Astrocyte (in vitro differentiated cells and primary cell): ENCODE results near the gene BICRA. TPM values are rescaled to one million over a fixed set of nuclear protein-coding genes. Genes with fewer than 3 reads are reported as not detected.
A peak's percentile ranks its signal among the peaks of the same experiment; 100 is the strongest.

Source experiments
- DNase-seq: peaks from one replicate; pipeline ENCODE4 v3.0.0-alpha.2; 2010; ENCODE audit warnings: low read depth
- FAIRE-seq: peaks from 2 replicates; lab custom pipeline; 2011; peaks lifted over from hg19 to GRCh38; lab: Jason Lieb, UNC
- H2AFZ ChIP-seq: 2 replicates; pipeline ENCODE4 v1.6.0; 2012; ENCODE audit warnings: low read depth, low read length, inconsistent platforms
- H3K27ac ChIP-seq: 2 replicates; pipeline ENCODE4 v1.5.1; 2011; ENCODE audit warnings: low read depth, low read length, inconsistent platforms
- H3K27me3 ChIP-seq: 2 replicates; pipeline ENCODE4 v1.6.0; 2011; ENCODE audit warnings: low read length, inconsistent platforms; ENCODE audit not compliant: insufficient read depth
- H3K36me3 ChIP-seq: 2 replicates; pipeline ENCODE4 v1.5.1; 2011; ENCODE audit warnings: low read length, inconsistent platforms; ENCODE audit not compliant: insufficient read depth
- H3K4me1 ChIP-seq: 2 replicates; pipeline ENCODE4 v1.5.1; 2011; ENCODE audit warnings: low read length, inconsistent platforms; ENCODE audit not compliant: insufficient read depth
- H3K4me2 ChIP-seq: 2 replicates; pipeline ENCODE4 v1.6.0; 2012; ENCODE audit warnings: low read length, inconsistent platforms
- H3K4me3 ChIP-seq: 2 replicates; pipeline ENCODE4 v1.5.1; 2011; ENCODE audit warnings: low read depth, mild to moderate bottlenecking, low read length, inconsistent platforms; ENCODE audit not compliant: insufficient read depth
- H3K79me2 ChIP-seq: 2 replicates; pipeline ENCODE4 v1.6.0; 2012; ENCODE audit warnings: mild to moderate bottlenecking, low read length, inconsistent platforms; ENCODE audit not compliant: insufficient read depth
- H3K9ac ChIP-seq: 2 replicates; pipeline ENCODE4 v1.6.0; 2012; ENCODE audit warnings: mild to moderate bottlenecking, low read length, inconsistent platforms
- H3K9me3 ChIP-seq: 2 replicates; pipeline ENCODE4 v1.5.1; 2012; ENCODE audit warnings: low read depth, mild to moderate bottlenecking, low read length, inconsistent platforms; ENCODE audit not compliant: insufficient read depth
- H4K20me1 ChIP-seq: 2 replicates; pipeline ENCODE4 v1.6.0; 2012; ENCODE audit warnings: low read length, inconsistent platforms; ENCODE audit not compliant: insufficient read depth
- H3K27ac Mint-ChIP-seq: one replicate; pipeline ENCODE4 v1.8.0; 2021; ENCODE audit warnings: mild to moderate bottlenecking, mixed read lengths; ENCODE audit not compliant: unreplicated experiment
- H3K27me3 Mint-ChIP-seq: one replicate; pipeline ENCODE4 v1.8.0; 2021; ENCODE audit warnings: low read depth, mixed read lengths; ENCODE audit not compliant: unreplicated experiment
- H3K36me3 Mint-ChIP-seq: one replicate; pipeline ENCODE4 v1.8.0; 2021; ENCODE audit warnings: low read depth, mixed read lengths; ENCODE audit not compliant: unreplicated experiment
- H3K4me1 Mint-ChIP-seq: one replicate; pipeline ENCODE4 v1.8.0; 2021; ENCODE audit warnings: low read depth, mixed read lengths; ENCODE audit not compliant: unreplicated experiment
- H3K4me3 Mint-ChIP-seq: one replicate; pipeline ENCODE4 v1.8.0; 2021; ENCODE audit warnings: mild to moderate bottlenecking, moderate library complexity, mixed read lengths; ENCODE audit not compliant: unreplicated experiment
- H3K9me3 Mint-ChIP-seq: one replicate; pipeline ENCODE4 v1.8.0; 2021; ENCODE audit warnings: mild to moderate bottlenecking, mixed read lengths; ENCODE audit not compliant: unreplicated experiment
- CTCF ChIP-seq: IDR thresholded peaks from 2 replicates; pipeline ENCODE4 v1.5.1; 2011; ENCODE audit warnings: low read depth, mild to moderate bottlenecking, inconsistent platforms, low read length, moderate library complexity; ENCODE audit not compliant: insufficient read depth
- EZH2 ChIP-seq: IDR thresholded peaks from 2 replicates; pipeline ENCODE4 v1.6.1; 2012; ENCODE audit warnings: mild to moderate bottlenecking, low read length, inconsistent platforms; ENCODE audit not compliant: insufficient read depth
- total RNA-seq: library from RNA; stranded (reverse); gene quantifications from 2 replicates; pipeline ENCODE4 v1.2.1, GENCODE V29; 2021

BICRA gene
- total RNA-seq, 1 donor from 2014 or later = 20.7 TPM

- no peaks in the 10 kb centered on the region for H3K27me3 ChIP-seq
- TF ChIP-seq CTCF = no peak
- TF ChIP-seq EZH2 = no peak
- Mint-ChIP-seq H3K9me3 (no peaks in the 10 kb centered on the region), H3K4me3 (no peak overlapping the region), H3K36me3 (peaks cover 10% of the 10 kb centered on the region), H3K27me3 (peaks cover 2% of the 10 kb centered on the region), H3K27ac (peak overlapping the region; percentile 53), H3K4me1 (no peaks in the 10 kb centered on the region)
- no peaks in the 10 kb centered on the region for H3K9me3 ChIP-seq
- H3K4me1 ChIP-seq = peaks cover 11% of the 10 kb centered on the region
- H3K4me3 ChIP-seq = no peak overlapping the region
- peaks cover 41% of the 10 kb centered on the region for H4K20me1 ChIP-seq
- no peak overlapping the region for H3K9ac ChIP-seq
- peaks cover 9% of the 10 kb centered on the region for H3K36me3 ChIP-seq
- no peak overlapping the region for H3K4me2 ChIP-seq
- DNase-seq (no peak), FAIRE-seq (no peak)
- H2AFZ ChIP-seq = no peak overlapping the region
- H3K27ac ChIP-seq = no peak overlapping the region
- H3K79me2 ChIP-seq = no peaks in the 10 kb centered on the region
Measured at GRCh38 chr19:47702671-47703070, 93.7 kb downstream of the BICRA start.

- H2AFZ ChIP-seq = no peak overlapping the region
- no peak overlapping the region for H3K4me3 Mint-ChIP-seq
- peaks cover 9% of the 10 kb centered on the region for H3K36me3 ChIP-seq
- H3K4me1 ChIP-seq = peaks cover 11% of the 10 kb centered on the region
- TF ChIP-seq CTCF = no peak
- no peak for TF ChIP-seq EZH2
- H3K27me3 ChIP-seq = no peaks in the 10 kb centered on the region
- no peaks in the 10 kb centered on the region for H3K9me3 Mint-ChIP-seq
- H4K20me1 ChIP-seq = peaks cover 39% of the 10 kb centered on the region
- H3K9ac ChIP-seq = no peak overlapping the region
- no peak for DNase-seq
- H3K4me3 ChIP-seq = no peak overlapping the region
- peaks cover 10% of the 10 kb centered on the region for H3K36me3 Mint-ChIP-seq
- no peak overlapping the region for H3K27ac ChIP-seq
- no peak overlapping the region for H3K27ac Mint-ChIP-seq
- peaks cover 2% of the 10 kb centered on the region for H3K27me3 Mint-ChIP-seq
- no peak overlapping the region for H3K4me2 ChIP-seq
- no peaks in the 10 kb centered on the region for H3K4me1 Mint-ChIP-seq
- H3K9me3 ChIP-seq = no peaks in the 10 kb centered on the region
- no peak for FAIRE-seq
- no peaks in the 10 kb centered on the region for H3K79me2 ChIP-seq
Measured at GRCh38 chr19:47703301-47703700, 94.4 kb downstream of the BICRA start.

- H3K4me3 ChIP-seq = no peak overlapping the region
- Mint-ChIP-seq H3K9me3 (no peaks in the 10 kb centered on the region), H3K27me3 (peaks cover 2% of the 10 kb centered on the region), H3K4me1 (no peaks in the 10 kb centered on the region), H3K36me3 (peaks cover 10% of the 10 kb centered on the region), H3K27ac (no peak overlapping the region), H3K4me3 (no peak overlapping the region)
- peaks cover 9% of the 10 kb centered on the region for H3K36me3 ChIP-seq
- H2AFZ ChIP-seq = no peak overlapping the region
- H3K79me2 ChIP-seq = no peaks in the 10 kb centered on the region
- no peaks in the 10 kb centered on the region for H3K27me3 ChIP-seq
- no peaks in the 10 kb centered on the region for H3K9me3 ChIP-seq
- H3K4me1 ChIP-seq = peaks cover 11% of the 10 kb centered on the region
- FAIRE-seq (no peak), DNase-seq (peak; percentile 91)
- TF ChIP-seq CTCF (no peak), EZH2 (no peak)
- H4K20me1 ChIP-seq = peaks cover 32% of the 10 kb centered on the region
- H3K9ac ChIP-seq = no peak overlapping the region
- H3K4me2 ChIP-seq = peak overlapping the region; percentile 12
- no peak overlapping the region for H3K27ac ChIP-seq
Measured at GRCh38 chr19:47704024-47704423, 95.1 kb downstream of the BICRA start.
